GM12878 (cell line): Measurements from ENCODE around the gene CNTNAP5. TPM values are rescaled to one million over a fixed set of nuclear protein-coding genes. Genes with fewer than 3 reads are reported as not detected.

Source experiments
- ATAC-seq: fragments of 200-7000 bp; cut with Tn5 transposase; 3 replicates; pipeline ENCODE4 v1.9.1; 2020; ENCODE audit warnings: mild to moderate bottlenecking, moderate library complexity
- BruUV-seq: library from RNA; stranded (reverse); fragments of 400-500 nt; replicated peaks from 2 replicates; lab custom pipeline; 2021; lab: Mats Ljungman, UMichigan
- CTCF ChIA-PET: fragments of 300-600 bp; sonication (Branson Sonifier 250); formaldehyde crosslinking; extraction: SDS; loops from one replicate; lab custom pipeline; 2021; ENCODE audit warnings: inconsistent platforms; lab: Yijun Ruan, JAX
- POLR2A ChIA-PET: fragments of 350-600 bp; formaldehyde crosslinking; extraction: SDS; loops from one replicate; lab custom pipeline; 2021; ENCODE audit warnings: inconsistent platforms; lab: Charles Lee
- RAD21 ChIA-PET: fragments of 300-600 bp; sonication (Branson Sonifier 250); formaldehyde crosslinking; loops from one replicate; lab custom pipeline; 2023; ENCODE audit warnings: antibody characterized with exemption; ENCODE audit not compliant: unreplicated experiment; lab: Charles Lee
- SMC1A ChIA-PET: fragments of 300-600 bp; sonication (Branson Sonifier 250); formaldehyde crosslinking; loops from one replicate; lab custom pipeline; 2023; ENCODE audit not compliant: unreplicated experiment, uncharacterized antibody; lab: Charles Lee
- DNase-seq: peaks from one replicate; pipeline ENCODE4 v3.0.0-alpha.2; 2011; ENCODE audit warnings: low read depth, low spot score
- FAIRE-seq: peaks from 3 replicates; lab custom pipeline; 2011; peaks lifted over from hg19 to GRCh38; lab: Jason Lieb, UNC
- H2AFZ ChIP-seq: 2 replicates; pipeline ENCODE4 v1.6.0; 2011; ENCODE audit warnings: low read depth, low read length, control low read depth; ENCODE audit not compliant: control insufficient read depth
- H3K27ac ChIP-seq: 2 replicates; pipeline ENCODE4 v1.5.1; 2011; ENCODE audit warnings: control low read depth; ENCODE audit not compliant: control insufficient read depth, insufficient read depth
- H3K27me3 ChIP-seq, 2 experiments: replicated peaks in 1 of 2; 2 replicates each; pipeline versions ENCODE4 v1.6.0 to v1.6.1; 2011; ENCODE audit warnings: low read length in 1 of 2; ENCODE audit not compliant: control insufficient read depth in 2 of 2, insufficient read depth in 2 of 2
- H3K36me3 ChIP-seq, 2 experiments: 2 replicates each; pipeline ENCODE4 v1.5.1; 2011; ENCODE audit warnings: low read length in 1 of 2; ENCODE audit not compliant: control insufficient read depth in 2 of 2, insufficient read depth in 2 of 2
- H3K4me1 ChIP-seq: 2 replicates; pipeline ENCODE4 v1.6.1; 2011; ENCODE audit warnings: mild to moderate bottlenecking, low read length, moderate library complexity, mixed read lengths; ENCODE audit not compliant: control insufficient read depth, insufficient read depth
- H3K4me2 ChIP-seq: 2 replicates; pipeline ENCODE4 v1.6.0; 2011; ENCODE audit warnings: control low read depth; ENCODE audit not compliant: control insufficient read depth, insufficient read depth
- H3K4me3 ChIP-seq: fragments of 200-600 bp; sonication (generic); 2 replicates; pipeline ENCODE4 v1.5.1; 2016
- H3K79me2 ChIP-seq: 2 replicates; pipeline ENCODE4 v1.6.0; 2011; ENCODE audit warnings: low read length; ENCODE audit not compliant: control insufficient read depth, insufficient read depth
- H3K9ac ChIP-seq: 2 replicates; pipeline ENCODE4 v1.8.0; 2011; ENCODE audit warnings: low read length, control low read depth, mixed read lengths; ENCODE audit not compliant: control insufficient read depth, insufficient read depth
- H3K9me3 ChIP-seq: replicated peaks from 3 replicates; pipeline ENCODE4 v1.5.1; 2011; ENCODE audit warnings: mild to moderate bottlenecking, low read length; ENCODE audit not compliant: control insufficient read depth, insufficient read depth
- H4K20me1 ChIP-seq: 2 replicates; pipeline ENCODE4 v1.6.0; 2011; ENCODE audit not compliant: control insufficient read depth, insufficient read depth
- ATF7 ChIP-seq: fragments of 450-650 bp; IDR thresholded peaks from 2 replicates; pipeline ENCODE4 v1.6.1; 2016; ENCODE audit warnings: low read depth, mild to moderate bottlenecking
- CBFB ChIP-seq: IDR thresholded peaks from 2 replicates; pipeline ENCODE4 v1.6.1; 2016; ENCODE audit warnings: antibody characterized with exemption, low read depth
- CEBPB ChIP-seq, 2 experiments: fragments of 150-350 bp in 1 of 2; IDR thresholded peaks; 2 replicates each; pipeline ENCODE4 v1.6.1; 2012 to 2014; ENCODE audit warnings: low read depth in 2 of 2, low read length in 2 of 2, borderline replicate concordance in 1 of 2, inconsistent platforms in 1 of 2
- EED ChIP-seq: sonication (generic); IDR thresholded peaks from 2 replicates; pipeline ENCODE4 v1.6.1; 2016; ENCODE audit warnings: antibody characterized with exemption, low read depth
- MTA2 ChIP-seq: fragments of 450-650 bp; IDR thresholded peaks from 2 replicates; pipeline ENCODE4 v1.6.1; 2016; ENCODE audit warnings: low read depth, mild to moderate bottlenecking, moderate library complexity
- PKNOX1 ChIP-seq: fragments of 450-650 bp; IDR thresholded peaks from 2 replicates; pipeline ENCODE4 v1.6.1; 2016; ENCODE audit warnings: mild to moderate bottlenecking
- RCOR1 ChIP-seq: conservative IDR thresholded peaks from 2 replicates; pipeline ENCODE4 v1.6.1; 2012; ENCODE audit warnings: low read depth, low read length, improper control_type of control experiment
- RELB ChIP-seq: fragments of 450-650 bp; IDR thresholded peaks from 2 replicates; pipeline ENCODE4 v1.6.1; 2017; ENCODE audit warnings: low read depth, mild to moderate bottlenecking, moderate library complexity
- SMAD5 ChIP-seq: IDR thresholded peaks from 2 replicates; pipeline ENCODE4 v1.6.1; 2016; ENCODE audit warnings: antibody characterized with exemption, low read depth
- SREBF2 ChIP-seq: IDR thresholded peaks from 2 replicates; pipeline ENCODE4 v1.6.1; 2012; ENCODE audit warnings: mild to moderate bottlenecking, low read length
- YY1 ChIP-seq: IDR thresholded peaks from 2 replicates; pipeline ENCODE4 v1.6.1; 2011; ENCODE audit warnings: low read depth, mild to moderate bottlenecking, low read length
- ZNF24 ChIP-seq: fragments of 450-650 bp; IDR thresholded peaks from 2 replicates; pipeline ENCODE4 v1.6.1; 2017; ENCODE audit warnings: antibody characterized with exemption, mild to moderate bottlenecking
- ZNF687 ChIP-seq: fragments of 450-650 bp; IDR thresholded peaks from 2 replicates; pipeline ENCODE4 v1.6.1; 2017; ENCODE audit warnings: mild to moderate bottlenecking, moderate library complexity
- WGBS: methylation state at CpG from one replicate; pipeline ENCODE4 v1.1.6; 2016; ENCODE audit warnings: low lambda C conversion rate; ENCODE audit not compliant: insufficient replicate concordance, insufficient coverage; ENCODE audit errors: missing lambda C conversion rate; 5-methylcytosine and 5-hydroxymethylcytosine counted together
- in situ Hi-C: fragments of 300-500 bp; cut with MboI; formaldehyde crosslinking; loops from 9 replicates; pipeline ENCODE4 v1.14.3; 2018; ENCODE audit warnings: mixed read lengths
- intact Hi-C: fragments of 100-400 bp; cut with micrococcal nuclease; formaldehyde crosslinking; loops from one replicate; pipeline ENCODE4 v1.14.2; 2022; ENCODE audit not compliant: unreplicated experiment
- polyA plus RNA-seq, 11 experiments: library from polyadenylated mRNA; depleted of rRNA in 4 of 11; unstranded in 6 of 11; stranded (reverse) in 5 of 11; fragments of >200 nt; fragmentation: Nextera tagmentation in 4 of 11; fragmentation: Illumina TruSeq in 1 of 11; extraction: Ambion mirVana in 4 of 11; extraction: Trizol in 1 of 11; gene quantifications; 1 replicate in 1 of 11; 2 replicates in 10 of 11; pipeline versions ENCODE4 v1.2.1 to v1.2.3, GENCODE V29; 2011 to 2016; ENCODE audit warnings: inconsistent platforms in 2 of 11, missing spikeins in 2 of 11, low read depth in 1 of 11
- total RNA-seq, 4 experiments: library from RNA; depleted of rRNA in 3 of 4; stranded (reverse); fragments of >200 nt in 3 of 4; fragmentation: Illumina TruSeq in 1 of 4; extraction: Trizol in 1 of 4; gene quantifications; 2 replicates each; pipeline versions ENCODE4 v1.2.1 to v1.2.3, GENCODE V29; 2013 to 2021

The CNTNAP5 gene
- total and polyA plus RNA-seq, 10 of the 15 experiments (the other 5 are each of a cell fraction or from before 2014, with no cell fraction given): not detected

GRCh38 chr2:124919296-124919695 lies 894.2 kb downstream of the CNTNAP5 start (continued):
- TF ChIP-seq RELB (0 out of 2 replicates have a peak, but pooled peaks have one; percentile 17), MTA2 (peak; percentile 52; the same call in 1 of the 2 replicates), ATF7 (peak; percentile 28; the same call in 1 of the 2 replicates), YY1 (0 out of 2 replicates have a peak, but pooled peaks have one; percentile 26), PKNOX1 (no peak), CBFB (no peak)
- TF ChIP-seq, all 136 proteins: peak for 6

GRCh38 chr2:124920448-124920847 lies 895.4 kb downstream of the CNTNAP5 start:
- 40% methylated on average over 1 of the region's 1 CpG for WGBS

More at GRCh38 chr2:124920448-124920847, 895.4 kb downstream of the CNTNAP5 start:
- Histone ChIP-seq H2AFZ (no peak overlapping the region), H3K9ac (no peak overlapping the region), H3K9me3 (no peaks in the 10 kb centered on the region), H3K4me2 (no peak overlapping the region), H3K36me3 (no peaks in the 10 kb centered on the region), H4K20me1 (no peaks in the 10 kb centered on the region), H3K79me2 (no peaks in the 10 kb centered on the region), H3K27me3 (no peaks in the 10 kb centered on the region), H3K27ac (no peak overlapping the region), H3K4me3 (no peak overlapping the region), H3K4me1 (no peaks in the 10 kb centered on the region)
- SMC1A ChIA-PET: no interaction called here
- TF ChIP-seq YY1 (no peak), SREBF2 (no peak), CEBPB (IDR thresholded peaks at IDR 0.05; ENCODE audit: borderline replicate concordance in 1 of 2, low read depth in 2 of 2, low read length in 2 of 2) (no peak), SMAD5 (no peak), RCOR1 (no peak), ZNF687 (no peak), EED (no peak), PKNOX1 (no peak), ZNF24 (no peak)
- ATAC-seq (no peak), DNase-seq (no peak), FAIRE-seq (no peak)
- in situ Hi-C loops (no loop called here), intact Hi-C loops (no loop called here)
- no TSS peak for BruUV-seq
- POLR2A ChIA-PET: no interaction called here
- CTCF ChIA-PET: no interaction called here
- RAD21 ChIA-PET: no interaction called here
